ENCODE results near the gene UMODL1. TPM values are rescaled to one million over a fixed set of nuclear protein-coding genes. Genes with fewer than 3 reads are reported as not detected.
"Not testable (repeated sequence)": the region's sequence is repeated elsewhere in the genome, so short reads cannot be mapped to it uniquely, and the experiment has no call there.

UMODL1 gene
- total and polyA plus RNA-seq, 2 donors: 1.4 to 1.7 TPM

DNA sequence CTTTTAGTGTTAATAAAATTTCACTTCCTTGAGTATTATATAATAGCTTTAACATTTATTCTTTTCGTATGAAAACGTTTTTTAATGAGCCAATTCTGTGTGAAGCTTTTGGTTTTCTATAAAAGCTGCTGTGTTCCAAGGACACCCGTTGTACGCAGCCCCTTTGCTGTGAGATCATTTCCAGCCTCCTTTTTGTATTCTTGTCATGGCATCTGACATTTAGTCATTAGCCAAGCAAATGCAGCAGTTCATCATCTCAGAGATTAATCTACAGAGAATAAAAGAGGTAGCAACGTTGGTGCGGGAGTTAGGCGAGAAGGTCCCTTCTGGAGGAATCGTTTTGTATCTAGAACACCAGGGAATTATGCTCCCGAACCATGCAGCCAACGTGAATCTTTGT is 1.3 kb upstream of the UMODL1 start:
- Histone ChIP-seq H3K9me3 (ENCODE audit: control insufficient read depth in 2 of 2, insufficient read depth in 1 of 2, low read length in 1 of 2) (peaks cover 0 to 3% of the 10 kb centered on the region in 2 donors), H3K27ac (ENCODE audit: low read depth in 1 of 2, low read length in 1 of 2) (no peak overlapping the region), H3K4me3 (ENCODE audit: low read length in 2 of 2) (no peak overlapping the region), H3K36me3 (ENCODE audit: control insufficient read depth in 2 of 2, insufficient read depth in 2 of 2, low read length in 1 of 2) (no peaks in the 10 kb centered on the region), H3K4me1 (ENCODE audit: control insufficient read depth in 2 of 2, insufficient read depth in 2 of 2, low read length in 2 of 2) (peaks cover 10 to 51% of the 10 kb centered on the region in 2 donors), H3K27me3 (ENCODE audit: control insufficient read depth in 2 of 2, insufficient read depth in 1 of 2, low read length in 1 of 2) (no peaks in the 10 kb centered on the region)
- 96% methylated on average over 10 of the region's 10 CpGs for WGBS
- no peak for DNase-seq (ENCODE audit: low read depth in 6 of 9, low spot score in 9 of 9)

DNA sequence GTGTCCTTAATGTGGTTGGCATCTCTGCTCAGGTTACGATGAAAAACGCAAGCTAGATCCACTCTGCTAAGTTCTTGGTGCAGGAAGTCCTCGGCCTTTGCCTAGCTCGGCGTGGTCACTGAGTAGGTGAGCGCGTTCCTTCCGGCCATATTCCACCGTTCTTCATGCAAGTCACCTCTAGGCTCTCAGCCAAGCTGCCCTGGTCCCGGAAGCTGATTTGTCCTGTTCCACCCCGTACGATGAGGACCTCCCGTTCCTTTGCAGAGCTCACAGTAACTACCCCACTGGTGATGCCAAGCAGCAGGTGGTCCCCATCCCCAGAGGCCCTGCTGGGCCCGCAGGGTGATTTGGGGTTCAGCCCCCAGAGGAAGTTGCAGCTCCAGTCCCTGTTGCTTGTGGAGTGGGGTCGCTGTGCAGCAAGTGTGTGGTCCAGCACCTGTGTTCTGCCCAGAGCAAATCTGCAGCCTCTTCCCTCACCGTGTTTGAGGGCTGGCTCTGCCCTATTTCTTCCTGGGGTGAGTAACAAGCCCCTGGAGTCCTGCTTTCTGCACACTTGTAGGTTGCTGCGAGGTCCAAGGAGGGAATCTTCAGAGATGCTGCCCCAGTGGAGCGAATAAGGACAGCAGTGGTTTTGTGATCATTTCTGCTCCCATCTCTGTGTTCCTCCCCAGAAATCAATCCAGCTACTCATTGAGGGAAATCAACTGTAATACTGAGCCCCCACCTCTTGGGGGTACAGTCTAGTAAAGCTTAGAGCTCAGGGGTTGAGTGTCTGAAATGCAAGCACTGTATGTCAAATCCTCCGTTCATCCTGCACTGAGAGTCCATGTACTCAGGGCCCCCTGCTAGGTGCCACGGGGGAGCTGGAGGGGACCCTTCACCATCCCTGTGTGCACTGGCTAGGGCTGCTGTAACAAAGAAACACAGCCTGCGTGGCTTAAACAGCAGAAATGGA is 2.3 kb downstream of the UMODL1 start:
- Histone ChIP-seq H3K4me1 (ENCODE audit: control insufficient read depth in 2 of 2, insufficient read depth in 2 of 2, low read length in 2 of 2) (peaks cover 4 to 42% of the 10 kb centered on the region in 2 donors), H3K4me3 (ENCODE audit: low read length in 2 of 2) (no peak overlapping the region), H3K27me3 (ENCODE audit: control insufficient read depth in 2 of 2, insufficient read depth in 1 of 2, low read length in 1 of 2) (no peaks in the 10 kb centered on the region), H3K27ac (ENCODE audit: low read depth in 1 of 2, low read length in 1 of 2) (no peak overlapping the region), H3K36me3 (ENCODE audit: control insufficient read depth in 2 of 2, insufficient read depth in 2 of 2, low read length in 1 of 2) (no peaks in the 10 kb centered on the region), H3K9me3 (ENCODE audit: control insufficient read depth in 2 of 2, insufficient read depth in 1 of 2, low read length in 1 of 2) (no peaks in the 10 kb centered on the region)
- peak in 1 of 9 donors; percentile 47 for DNase-seq (ENCODE audit: low read depth in 6 of 9, low spot score in 9 of 9)
- 66% methylated on average over 21 of the region's 21 CpGs for WGBS

DNA sequence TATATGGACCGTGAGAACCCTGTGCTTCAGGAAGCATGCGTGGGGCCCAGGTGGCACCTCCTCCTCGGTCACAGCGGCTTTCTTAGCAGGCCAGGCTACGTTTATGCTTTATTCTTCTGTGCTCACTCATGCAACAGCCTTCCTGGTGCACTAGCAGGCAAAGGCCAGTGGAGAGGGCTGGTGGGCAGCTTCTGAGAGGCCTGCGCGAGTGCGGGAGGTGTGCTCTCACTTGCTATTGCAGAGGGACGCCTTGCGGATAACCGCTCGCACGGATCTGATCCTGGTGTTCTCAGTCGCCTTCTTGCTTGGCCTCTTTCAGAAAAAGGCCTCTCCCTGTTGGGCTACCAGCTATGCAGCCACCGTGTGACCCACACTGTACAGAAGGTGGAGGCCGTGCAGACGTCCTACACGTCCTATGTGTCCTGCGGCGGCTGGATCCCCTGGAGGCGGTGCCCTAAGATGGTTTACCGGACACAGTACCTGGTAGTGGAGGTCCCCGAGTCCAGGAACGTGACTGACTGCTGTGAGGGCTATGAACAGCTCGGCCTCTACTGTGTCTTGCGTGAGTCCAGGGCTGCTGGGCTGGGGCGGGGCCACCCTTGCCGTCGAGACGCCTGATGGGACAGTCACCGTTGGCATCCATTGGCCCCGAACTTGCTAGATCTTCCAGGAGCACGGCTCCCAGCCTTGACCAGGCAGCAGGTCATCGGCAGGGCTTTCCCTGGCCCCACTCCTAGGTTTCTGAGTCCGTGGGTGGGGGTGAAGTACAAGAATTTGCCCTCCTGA is 4.8 kb downstream of the UMODL1 start:
- Histone ChIP-seq H3K4me3 (ENCODE audit: low read length in 2 of 2) (no peak overlapping the region), H3K9me3 (ENCODE audit: control insufficient read depth in 2 of 2, insufficient read depth in 1 of 2, low read length in 1 of 2) (no peaks in the 10 kb centered on the region), H3K27ac (ENCODE audit: low read depth in 1 of 2, low read length in 1 of 2) (no peak overlapping the region), H3K27me3 (ENCODE audit: control insufficient read depth in 2 of 2, insufficient read depth in 1 of 2, low read length in 1 of 2) (no peaks in the 10 kb centered on the region), H3K4me1 (ENCODE audit: control insufficient read depth in 2 of 2, insufficient read depth in 2 of 2, low read length in 2 of 2) (peaks cover 4 to 45% of the 10 kb centered on the region in 2 donors), H3K36me3 (ENCODE audit: control insufficient read depth in 2 of 2, insufficient read depth in 2 of 2, low read length in 1 of 2) (no peaks in the 10 kb centered on the region)
- peak in 2 of 9 donors; percentile 36 to 49 for DNase-seq (ENCODE audit: low read depth in 6 of 9, low spot score in 9 of 9)
- WGBS: 95% methylated on average over 35 of the region's 35 CpGs

GRCh38 chr21:42077685-42078238 is 6.6 kb downstream of the UMODL1 start:
- H3K36me3 ChIP-seq (ENCODE audit: control insufficient read depth in 2 of 2, insufficient read depth in 2 of 2, low read length in 1 of 2); H3K4me3 ChIP-seq (ENCODE audit: low read length in 2 of 2); H3K27me3 ChIP-seq (ENCODE audit: control insufficient read depth in 2 of 2, insufficient read depth in 1 of 2, low read length in 1 of 2); DNase-seq (ENCODE audit: low read depth in 6 of 9, low spot score in 9 of 9); H3K27ac ChIP-seq (ENCODE audit: low read depth in 1 of 2, low read length in 1 of 2); H3K9me3 ChIP-seq (ENCODE audit: control insufficient read depth in 2 of 2, insufficient read depth in 1 of 2, low read length in 1 of 2): not testable (repeated sequence)
- 94% methylated on average over 6 of the region's 6 CpGs for WGBS
- H3K4me1 ChIP-seq (ENCODE audit: control insufficient read depth in 2 of 2, insufficient read depth in 2 of 2, low read length in 2 of 2): peaks cover 4 to 47% of the 10 kb centered on the region in 2 donors

GRCh38 chr21:42078247-42079007 is 7.3 kb downstream of the UMODL1 start:
- H3K9me3 ChIP-seq (ENCODE audit: control insufficient read depth in 2 of 2, insufficient read depth in 1 of 2, low read length in 1 of 2); H3K4me3 ChIP-seq (ENCODE audit: low read length in 2 of 2); H3K27me3 ChIP-seq (ENCODE audit: control insufficient read depth in 2 of 2, insufficient read depth in 1 of 2, low read length in 1 of 2); DNase-seq (ENCODE audit: low read depth in 6 of 9, low spot score in 9 of 9); H3K27ac ChIP-seq (ENCODE audit: low read depth in 1 of 2, low read length in 1 of 2); H3K36me3 ChIP-seq (ENCODE audit: control insufficient read depth in 2 of 2, insufficient read depth in 2 of 2, low read length in 1 of 2): not testable (repeated sequence)
- WGBS: 83% methylated on average over 8 of the region's 10 CpGs
- H3K4me1 ChIP-seq (ENCODE audit: control insufficient read depth in 2 of 2, insufficient read depth in 2 of 2, low read length in 2 of 2): peaks cover 2 to 41% of the 10 kb centered on the region in 2 donors

GRCh38 chr21:42079008-42079938 is 8.2 kb downstream of the UMODL1 start:
- Histone ChIP-seq H3K9me3 (ENCODE audit: control insufficient read depth in 2 of 2, insufficient read depth in 1 of 2, low read length in 1 of 2) (no peaks in the 10 kb centered on the region), H3K27me3 (ENCODE audit: control insufficient read depth in 2 of 2, insufficient read depth in 1 of 2, low read length in 1 of 2) (no peaks in the 10 kb centered on the region), H3K4me3 (ENCODE audit: low read length in 2 of 2) (no peak overlapping the region), H3K36me3 (ENCODE audit: control insufficient read depth in 2 of 2, insufficient read depth in 2 of 2, low read length in 1 of 2) (no peaks in the 10 kb centered on the region), H3K27ac (ENCODE audit: low read depth in 1 of 2, low read length in 1 of 2) (no peak overlapping the region), H3K4me1 (ENCODE audit: control insufficient read depth in 2 of 2, insufficient read depth in 2 of 2, low read length in 2 of 2) (peaks cover 0 to 32% of the 10 kb centered on the region in 2 donors)
- 89% methylated on average over 13 of the region's 13 CpGs for WGBS
- no peak for DNase-seq (ENCODE audit: low read depth in 6 of 9, low spot score in 9 of 9)

- no peaks in the 10 kb centered on the region for H3K36me3 ChIP-seq (ENCODE audit: control insufficient read depth in 2 of 2, insufficient read depth in 2 of 2, low read length in 1 of 2)
- H3K4me1 ChIP-seq (ENCODE audit: control insufficient read depth in 2 of 2, insufficient read depth in 2 of 2, low read length in 2 of 2): peaks cover 0 to 27% of the 10 kb centered on the region in 2 donors
- H3K9me3 ChIP-seq (ENCODE audit: control insufficient read depth in 2 of 2, insufficient read depth in 1 of 2, low read length in 1 of 2): no peaks in the 10 kb centered on the region
- no peak overlapping the region for H3K4me3 ChIP-seq (ENCODE audit: low read length in 2 of 2)
- H3K27ac ChIP-seq (ENCODE audit: low read depth in 1 of 2, low read length in 1 of 2): no peak overlapping the region
- no peaks in the 10 kb centered on the region for H3K27me3 ChIP-seq (ENCODE audit: control insufficient read depth in 2 of 2, insufficient read depth in 1 of 2, low read length in 1 of 2)
- 91% methylated on average over 25 of the region's 25 CpGs for WGBS
- no peak for DNase-seq (ENCODE audit: low read depth in 6 of 9, low spot score in 9 of 9)
These were observed 9.0 kb downstream of the UMODL1 start for GRCh38 chr21:42079939-42080787.
